Cardiac muscle cell (in vitro differentiated cells and primary cell): ENCODE results near the gene FNDC11. TPM values are rescaled to one million over a fixed set of nuclear protein-coding genes. Genes with fewer than 3 reads are reported as not detected.
"Not testable (repeated sequence)": the region's sequence is repeated elsewhere in the genome, so short reads cannot be mapped to it uniquely, and the experiment has no call there.

ENCODE experiments used
- DNase-seq, 2 donors: peaks; one replicate each; pipeline versions ENCODE4 v3.0.0 to v3.0.0-alpha.2; 2010 to 2017; ENCODE audit warnings: low read depth in 1 of 2, low spot score in 1 of 2
- H3K27ac ChIP-seq: fragments of 200-600 bp; sonication (generic); 2 replicates; pipeline ENCODE4 v1.5.1; 2016
- H3K27me3 ChIP-seq: fragments of 200-600 bp; sonication (generic); 2 replicates; pipeline ENCODE4 v1.6.0; 2016; ENCODE audit warnings: control low read depth
- H3K36me3 ChIP-seq: fragments of 200-600 bp; sonication (generic); 2 replicates; pipeline ENCODE4 v1.5.1; 2016; ENCODE audit warnings: control low read depth
- H3K4me1 ChIP-seq: fragments of 200-600 bp; sonication (generic); 2 replicates; pipeline ENCODE4 v1.8.1; 2017; ENCODE audit warnings: low read depth, mild to moderate bottlenecking, mixed run types
- H3K4me3 ChIP-seq: fragments of 200-600 bp; sonication (generic); 2 replicates; pipeline ENCODE4 v1.5.1; 2016; ENCODE audit warnings: mild to moderate bottlenecking
- H3K9me3 ChIP-seq: fragments of 200-600 bp; sonication (generic); 2 replicates; pipeline ENCODE4 v1.5.1; 2017; ENCODE audit warnings: low read depth, mild to moderate bottlenecking, control low read depth
- polyA plus RNA-seq: library from polyadenylated mRNA; unstranded; fragments of >200 nt; fragmentation: Nextera tagmentation; extraction: Ambion mirVana; gene quantifications from 2 replicates; pipeline ENCODE4 v1.2.1, GENCODE V29; 2016
- total RNA-seq: library from RNA; depleted of rRNA; stranded (reverse); fragments of >200 nt; gene quantifications from 2 replicates; pipeline ENCODE4 v1.2.3, GENCODE V29; 2016
- TF ChIP-seq, protein P1 (sequence below): IDR thresholded peaks from 2 replicates; pipeline ENCODE4 v1.5.1; 2012; ENCODE audit warnings: low read depth, mild to moderate bottlenecking, low read length

FNDC11 gene
- total and polyA plus RNA-seq, 2 experiments from 2014 or later: 0.09 to 3.4 TPM

DNA sequence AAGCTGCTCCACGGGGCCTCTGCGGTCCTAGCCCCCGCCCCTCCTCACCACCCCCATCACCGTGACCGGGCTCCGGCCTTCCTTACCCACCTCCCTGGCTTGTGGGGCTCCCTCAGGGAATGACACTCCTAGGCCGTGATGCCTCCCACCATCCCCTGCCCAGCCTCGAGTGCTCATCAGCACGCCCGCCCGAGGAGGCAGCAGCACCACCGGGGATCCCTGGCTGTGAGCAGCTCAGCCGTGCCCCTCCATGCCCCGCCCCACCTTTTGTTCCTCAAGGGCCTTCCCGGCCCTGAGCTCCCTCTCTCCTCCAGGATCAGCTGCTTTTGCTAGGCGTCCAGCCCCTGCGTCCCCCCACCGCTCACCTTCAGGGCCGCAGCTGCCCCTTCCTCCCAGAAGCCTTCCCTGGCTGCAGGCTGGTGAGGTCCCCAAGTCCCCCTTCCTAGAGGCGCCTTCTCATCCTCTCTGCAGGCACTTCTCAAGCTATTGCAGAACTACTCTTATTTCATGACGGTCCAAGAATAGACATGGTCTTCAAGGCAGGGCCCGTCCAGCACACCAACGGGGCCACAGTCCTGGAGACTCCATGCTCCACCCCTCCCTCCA, 3.0 kb downstream of the FNDC11 start:
- Histone ChIP-seq H3K4me3 (no peak overlapping the region), H3K27me3 (no peaks in the 10 kb centered on the region), H3K9me3 (no peaks in the 10 kb centered on the region), H3K36me3 (no peaks in the 10 kb centered on the region), H3K4me1 (no peaks in the 10 kb centered on the region), H3K27ac (no peak overlapping the region)
- no peak for DNase-seq
- TF ChIP-seq, protein P1, sequence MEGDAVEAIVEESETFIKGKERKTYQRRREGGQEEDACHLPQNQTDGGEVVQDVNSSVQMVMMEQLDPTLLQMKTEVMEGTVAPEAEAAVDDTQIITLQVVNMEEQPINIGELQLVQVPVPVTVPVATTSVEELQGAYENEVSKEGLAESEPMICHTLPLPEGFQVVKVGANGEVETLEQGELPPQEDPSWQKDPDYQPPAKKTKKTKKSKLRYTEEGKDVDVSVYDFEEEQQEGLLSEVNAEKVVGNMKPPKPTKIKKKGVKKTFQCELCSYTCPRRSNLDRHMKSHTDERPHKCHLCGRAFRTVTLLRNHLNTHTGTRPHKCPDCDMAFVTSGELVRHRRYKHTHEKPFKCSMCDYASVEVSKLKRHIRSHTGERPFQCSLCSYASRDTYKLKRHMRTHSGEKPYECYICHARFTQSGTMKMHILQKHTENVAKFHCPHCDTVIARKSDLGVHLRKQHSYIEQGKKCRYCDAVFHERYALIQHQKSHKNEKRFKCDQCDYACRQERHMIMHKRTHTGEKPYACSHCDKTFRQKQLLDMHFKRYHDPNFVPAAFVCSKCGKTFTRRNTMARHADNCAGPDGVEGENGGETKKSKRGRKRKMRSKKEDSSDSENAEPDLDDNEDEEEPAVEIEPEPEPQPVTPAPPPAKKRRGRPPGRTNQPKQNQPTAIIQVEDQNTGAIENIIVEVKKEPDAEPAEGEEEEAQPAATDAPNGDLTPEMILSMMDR: no peak

DNA sequence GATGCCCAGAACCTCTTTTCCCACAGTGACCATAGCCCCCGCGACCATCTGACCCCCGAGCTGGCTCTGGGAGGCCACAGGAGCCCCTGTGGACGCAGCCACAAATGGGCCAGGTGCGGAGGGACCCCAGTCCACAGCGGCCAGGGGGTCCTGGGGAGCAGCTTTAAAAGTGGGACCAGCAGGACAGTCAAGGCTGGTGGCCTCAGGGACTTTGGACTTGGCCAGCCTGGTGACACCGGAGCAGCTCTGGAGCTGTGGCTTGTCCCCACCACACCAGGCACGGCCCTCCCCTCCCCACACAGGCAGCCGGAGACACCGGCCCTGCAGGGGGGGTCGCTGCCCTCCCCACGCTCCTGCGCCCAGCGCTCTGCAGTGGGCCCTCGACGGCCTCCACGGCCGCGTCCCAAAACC, 3.5 kb downstream of the FNDC11 start:
- TF ChIP-seq, protein P1: no peak
- Histone ChIP-seq H3K27me3 (no peaks in the 10 kb centered on the region), H3K27ac (no peak overlapping the region), H3K9me3 (no peaks in the 10 kb centered on the region), H3K4me3 (no peak overlapping the region), H3K4me1 (no peaks in the 10 kb centered on the region), H3K36me3 (no peaks in the 10 kb centered on the region)
- DNase-seq: no peak

DNA sequence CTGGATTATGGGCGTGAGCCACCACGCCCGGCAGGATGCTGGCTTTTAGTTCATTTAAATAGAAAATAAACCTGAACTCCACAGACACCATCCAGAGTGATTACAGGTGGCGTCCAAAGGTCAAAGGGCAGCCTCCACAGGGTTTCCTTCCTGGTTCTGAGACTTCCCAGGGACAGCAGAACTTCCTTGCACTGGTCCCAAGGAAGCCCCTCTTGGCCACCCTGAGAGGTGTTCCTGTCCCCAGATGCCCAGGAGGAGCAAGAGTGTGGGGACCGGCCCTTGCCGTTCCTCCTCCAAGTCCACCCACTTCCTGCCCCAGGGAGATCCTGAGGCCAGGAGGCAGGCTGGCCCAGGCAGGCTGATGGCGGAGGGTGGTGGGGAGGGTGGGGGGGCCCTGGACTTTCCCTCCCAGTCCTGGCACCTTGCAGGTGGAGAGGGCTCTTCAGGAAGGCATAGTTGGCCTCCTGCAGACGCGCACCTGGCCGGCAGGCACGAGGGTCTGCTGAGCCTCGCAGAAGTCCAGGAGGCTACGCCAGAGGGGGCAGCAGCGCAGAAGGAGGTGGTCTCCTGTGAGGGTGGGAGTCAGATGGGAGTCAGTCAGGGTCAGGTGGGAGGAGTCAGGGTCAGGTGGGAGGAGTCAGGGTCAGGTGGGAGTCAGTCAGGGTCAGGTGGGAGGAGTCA, 5.0 kb downstream of the FNDC11 start:
- no peaks in the 10 kb centered on the region for H3K27me3 ChIP-seq
- no peaks in the 10 kb centered on the region for H3K36me3 ChIP-seq
- H3K4me3 ChIP-seq: no peak overlapping the region
- no peak for DNase-seq
- H3K27ac ChIP-seq: no peak overlapping the region
- H3K9me3 ChIP-seq: no peaks in the 10 kb centered on the region
- no peaks in the 10 kb centered on the region for H3K4me1 ChIP-seq
- TF ChIP-seq, protein P1: no peak

DNA sequence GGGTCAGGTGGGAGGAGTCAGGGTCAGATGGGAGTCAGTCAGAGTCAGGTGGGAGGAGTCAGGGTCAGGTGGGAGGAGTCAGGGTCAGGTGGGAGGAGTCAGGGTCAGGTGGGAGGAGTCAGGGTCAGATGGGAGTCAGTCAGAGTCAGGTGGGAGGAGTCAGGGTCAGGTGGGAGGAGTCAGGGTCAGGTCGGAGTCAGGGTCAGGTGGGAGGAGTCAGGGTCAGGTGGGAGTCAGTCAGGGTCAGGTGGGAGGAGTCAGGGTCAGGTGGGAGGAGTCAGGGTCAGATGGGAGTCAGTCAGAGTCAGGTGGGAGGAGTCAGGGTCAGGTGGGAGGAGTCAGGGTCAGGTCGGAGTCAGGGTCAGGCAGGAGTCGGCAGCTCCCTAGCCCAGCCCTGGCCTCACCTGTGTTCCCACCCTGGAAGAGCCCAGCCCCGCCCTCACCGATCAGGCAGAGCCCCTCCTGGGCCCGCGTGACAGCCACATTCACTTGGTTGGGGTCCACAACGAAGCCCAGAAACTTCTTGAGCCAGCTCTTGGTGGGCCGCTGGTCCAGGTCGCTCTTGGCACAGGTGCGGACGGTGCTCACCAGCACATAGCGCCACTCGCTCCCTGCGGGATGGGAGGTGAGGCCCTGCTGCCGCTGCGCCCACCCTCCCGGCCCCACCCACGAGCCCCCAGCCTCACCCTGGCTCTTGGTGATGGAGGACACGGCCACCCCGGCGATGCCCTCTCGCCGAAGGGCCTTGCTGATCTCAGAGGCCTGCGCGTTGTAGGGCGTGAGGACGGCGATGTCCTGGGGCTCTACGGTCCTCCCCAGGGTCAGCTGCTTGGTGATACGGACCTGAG, 5.8 kb downstream of the FNDC11 start:
- not testable (repeated sequence) for H3K4me1 ChIP-seq, H3K27me3 ChIP-seq, H3K9me3 ChIP-seq, DNase-seq, H3K36me3 ChIP-seq, H3K4me3 ChIP-seq, H3K27ac ChIP-seq

DNA sequence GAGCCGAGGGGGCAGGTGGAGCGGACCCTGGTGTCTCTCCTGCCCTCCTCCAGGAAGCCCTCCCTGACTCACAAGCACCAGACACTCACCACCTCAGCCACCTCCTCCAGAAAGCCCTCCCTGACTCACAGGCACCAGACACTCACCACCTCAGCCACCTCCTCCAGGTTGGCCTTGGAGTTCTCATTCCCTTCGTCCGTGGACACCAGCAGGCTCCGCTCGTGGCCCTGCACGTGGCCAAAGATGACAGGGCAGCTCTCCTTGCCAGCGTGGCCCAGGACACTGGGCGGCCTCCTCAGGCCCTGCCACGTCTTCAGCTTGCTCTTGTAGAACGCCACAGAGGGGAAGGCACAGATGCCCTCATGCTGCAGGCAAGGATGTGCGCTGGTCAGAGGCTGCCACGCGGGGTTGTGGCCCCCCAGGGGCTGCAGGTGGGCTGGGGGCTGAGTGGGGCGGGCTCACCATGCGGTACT, 6.4 kb downstream of the FNDC11 start:
- H3K27ac ChIP-seq: no peak overlapping the region
- TF ChIP-seq, protein P1: no peak
- H3K4me1 ChIP-seq: no peaks in the 10 kb centered on the region
- no peaks in the 10 kb centered on the region for H3K27me3 ChIP-seq
- H3K9me3 ChIP-seq: no peaks in the 10 kb centered on the region
- no peak overlapping the region for H3K4me3 ChIP-seq
- no peak for DNase-seq
- H3K36me3 ChIP-seq: no peaks in the 10 kb centered on the region
